ENCODE results near the gene NLRP13.
"Not testable (repeated sequence)": the region's sequence is repeated elsewhere in the genome, so short reads cannot be mapped to it uniquely, and the experiment has no call there.

The NLRP13 gene, protein sequence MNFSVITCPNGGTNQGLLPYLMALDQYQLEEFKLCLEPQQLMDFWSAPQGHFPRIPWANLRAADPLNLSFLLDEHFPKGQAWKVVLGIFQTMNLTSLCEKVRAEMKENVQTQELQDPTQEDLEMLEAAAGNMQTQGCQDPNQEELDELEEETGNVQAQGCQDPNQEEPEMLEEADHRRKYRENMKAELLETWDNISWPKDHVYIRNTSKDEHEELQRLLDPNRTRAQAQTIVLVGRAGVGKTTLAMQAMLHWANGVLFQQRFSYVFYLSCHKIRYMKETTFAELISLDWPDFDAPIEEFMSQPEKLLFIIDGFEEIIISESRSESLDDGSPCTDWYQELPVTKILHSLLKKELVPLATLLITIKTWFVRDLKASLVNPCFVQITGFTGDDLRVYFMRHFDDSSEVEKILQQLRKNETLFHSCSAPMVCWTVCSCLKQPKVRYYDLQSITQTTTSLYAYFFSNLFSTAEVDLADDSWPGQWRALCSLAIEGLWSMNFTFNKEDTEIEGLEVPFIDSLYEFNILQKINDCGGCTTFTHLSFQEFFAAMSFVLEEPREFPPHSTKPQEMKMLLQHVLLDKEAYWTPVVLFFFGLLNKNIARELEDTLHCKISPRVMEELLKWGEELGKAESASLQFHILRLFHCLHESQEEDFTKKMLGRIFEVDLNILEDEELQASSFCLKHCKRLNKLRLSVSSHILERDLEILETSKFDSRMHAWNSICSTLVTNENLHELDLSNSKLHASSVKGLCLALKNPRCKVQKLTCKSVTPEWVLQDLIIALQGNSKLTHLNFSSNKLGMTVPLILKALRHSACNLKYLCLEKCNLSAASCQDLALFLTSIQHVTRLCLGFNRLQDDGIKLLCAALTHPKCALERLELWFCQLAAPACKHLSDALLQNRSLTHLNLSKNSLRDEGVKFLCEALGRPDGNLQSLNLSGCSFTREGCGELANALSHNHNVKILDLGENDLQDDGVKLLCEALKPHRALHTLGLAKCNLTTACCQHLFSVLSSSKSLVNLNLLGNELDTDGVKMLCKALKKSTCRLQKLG

DNA sequence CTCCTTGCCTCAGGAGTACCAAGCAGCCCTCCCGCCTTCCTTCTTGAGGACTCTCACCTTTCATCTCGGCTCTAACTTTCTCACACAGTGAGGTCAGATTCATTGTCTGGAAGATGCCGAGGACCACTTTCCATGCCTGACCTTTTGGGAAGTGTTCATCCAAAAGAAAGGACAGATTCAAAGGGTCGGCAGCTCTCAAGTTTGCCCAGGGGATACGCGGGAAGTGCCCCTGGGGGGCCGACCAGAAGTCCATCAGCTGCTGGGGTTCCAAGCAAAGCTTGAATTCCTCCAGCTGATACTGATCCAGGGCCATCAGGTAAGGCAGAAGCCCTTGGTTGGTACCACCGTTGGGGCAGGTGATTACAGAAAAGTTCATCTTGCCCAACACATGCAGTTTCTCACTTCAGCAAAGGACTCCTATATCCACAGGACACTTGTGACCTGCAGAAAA, at the start of gene NLRP13:
Gene NLRP13, minus strand, starts transcription at position 401 of the 451 bp plus-strand sequence. Its CDS starts 25 bp downstream, at position 376.
- DNase-seq, result no peak

DNA sequence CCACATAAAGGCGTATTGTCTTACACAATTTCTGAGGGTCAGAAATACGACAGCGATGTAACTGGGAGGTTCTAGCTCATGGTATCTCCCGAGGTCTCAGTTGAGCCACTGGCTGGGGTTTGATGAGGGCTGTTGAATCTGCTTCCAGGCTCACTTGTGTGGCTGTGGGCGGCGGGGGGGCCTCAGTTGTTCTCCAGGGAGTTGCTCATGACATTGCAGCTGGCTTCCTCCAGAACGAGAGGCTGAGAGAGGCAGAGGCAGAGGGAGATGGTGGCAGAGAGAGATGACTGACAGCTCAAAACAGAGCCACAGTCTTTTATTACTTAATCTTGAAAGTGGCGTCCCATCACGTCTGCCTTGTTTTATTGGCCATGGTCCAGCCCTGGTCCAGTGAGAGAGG, 48.3 kb upstream of the NLRP13 start:
- no peak for DNase-seq

- DNase-seq, result no peak
These were observed 41.8 kb upstream of the NLRP13 start for GRCh38 chr19:55973982-55974381.

DNA sequence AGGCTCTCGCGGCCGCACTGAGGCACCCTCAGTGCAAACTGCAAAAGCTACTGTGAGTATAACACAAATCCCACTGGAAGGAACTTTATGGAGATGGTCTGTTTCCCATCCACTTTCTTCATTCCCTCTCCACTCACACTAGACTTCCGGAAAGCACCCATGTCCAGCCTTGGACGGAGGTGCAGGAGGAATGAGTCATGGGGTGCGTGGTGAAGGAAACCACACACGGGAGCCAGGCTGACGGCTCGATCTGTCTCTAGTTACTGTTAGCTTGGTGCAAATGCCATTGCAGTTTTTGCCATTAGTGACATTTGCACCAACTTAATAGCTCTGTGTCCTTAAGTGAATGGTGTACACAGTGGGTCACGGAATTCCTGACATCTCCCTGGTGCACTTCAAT, 30.1 kb upstream of the NLRP13 start:
- no peak for DNase-seq

DNA sequence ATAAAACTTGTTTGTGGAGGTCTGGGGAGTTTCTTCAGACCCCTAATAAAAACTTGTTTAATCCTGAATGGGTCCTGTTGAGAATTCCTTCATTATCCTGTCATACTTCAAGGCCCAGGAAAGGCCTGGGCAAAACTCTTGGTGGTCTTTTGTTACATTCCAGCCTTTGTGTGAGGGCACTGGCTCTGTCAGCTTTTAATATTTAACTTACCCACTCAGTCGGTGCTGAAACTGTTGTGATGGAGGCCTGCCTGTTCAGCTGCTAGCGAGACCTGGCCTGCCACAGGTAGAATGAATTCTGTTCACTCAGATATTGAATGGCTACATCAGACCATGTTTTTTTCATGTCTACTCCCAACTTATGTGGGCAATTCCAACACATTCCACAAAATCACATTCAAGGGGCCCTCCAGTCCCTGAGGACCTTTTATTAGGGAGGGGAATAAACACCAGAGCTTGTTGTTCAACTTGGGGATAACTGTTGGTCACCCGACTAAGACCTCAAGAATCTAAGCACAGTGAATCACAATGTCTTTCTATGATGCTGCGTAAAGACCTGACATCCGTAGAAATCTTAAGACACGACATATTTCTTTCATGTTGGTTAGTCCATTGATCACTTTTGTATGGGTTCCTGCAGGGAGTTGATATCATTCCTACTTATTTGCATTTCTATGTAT, 28.0 kb upstream of the NLRP13 start:
- DNase-seq, result no peak

DNA sequence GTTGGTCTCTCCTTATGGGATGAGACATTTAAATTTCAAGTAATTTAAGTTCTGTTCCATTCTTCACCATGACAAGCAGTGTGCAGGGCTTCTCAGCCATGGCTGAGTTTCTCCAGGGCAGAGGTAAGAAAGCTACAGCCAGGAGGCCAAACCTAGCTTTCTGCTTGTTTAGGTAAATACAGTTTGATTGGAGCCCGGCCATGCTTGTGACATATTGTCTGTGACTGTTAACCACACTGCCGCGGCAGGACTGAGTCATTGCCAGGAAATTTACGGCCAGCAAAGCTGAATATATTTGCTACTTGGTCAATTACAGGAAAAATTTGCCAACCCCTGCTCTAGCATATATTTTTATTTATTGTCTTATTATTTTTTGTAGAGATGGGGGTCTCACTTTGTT, 26.2 kb upstream of the NLRP13 start:
- DNase-seq, result no peak

DNA sequence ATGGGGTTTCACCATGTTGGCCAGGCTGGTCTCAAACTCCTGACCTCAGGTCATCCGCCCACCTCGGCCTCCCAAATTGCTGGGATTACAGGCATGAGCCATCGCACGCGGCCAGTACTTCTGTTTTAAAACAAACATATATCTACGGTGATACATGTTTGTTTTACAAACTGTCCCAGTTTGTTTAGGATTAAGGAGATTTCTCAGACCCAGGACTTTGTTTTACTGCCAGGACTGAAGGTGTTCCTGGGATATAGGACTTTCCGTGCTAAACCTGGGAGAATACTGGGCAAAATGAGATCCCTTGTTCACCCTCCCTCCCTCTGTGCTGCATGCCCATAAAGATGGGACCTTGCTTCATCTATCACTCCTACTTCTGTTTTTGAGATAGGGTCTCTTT, 24.3 kb upstream of the NLRP13 start:
- no peak for DNase-seq

DNA sequence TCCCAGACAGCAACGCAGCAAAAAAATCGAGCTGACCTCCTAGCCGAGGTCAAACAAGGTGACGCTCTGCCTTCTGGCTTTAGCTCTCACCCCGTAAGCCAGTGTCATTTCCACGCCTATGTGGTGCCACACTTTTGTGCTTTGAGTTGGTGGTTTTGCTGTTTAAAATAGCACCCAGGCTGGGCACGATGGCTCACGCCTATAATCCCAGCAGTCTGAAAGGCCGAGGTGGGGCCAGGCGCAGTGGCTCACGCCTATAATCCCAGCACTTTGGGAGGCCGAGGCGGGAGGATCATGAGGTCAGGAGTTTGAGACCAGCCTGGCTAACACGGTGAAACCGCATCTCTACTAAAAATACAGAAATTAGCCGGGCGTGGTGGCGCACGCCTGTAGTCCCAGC, 18.4 kb upstream of the NLRP13 start:
- DNase-seq, result not testable (repeated sequence)

- no peak for DNase-seq
These were observed 15.4 kb upstream of the NLRP13 start, which contains the start of gene NLRP8 for GRCh38 chr19:55947532-55947931. TSS of gene NLRP8 (plus strand) at chr19:55947832.

DNA sequence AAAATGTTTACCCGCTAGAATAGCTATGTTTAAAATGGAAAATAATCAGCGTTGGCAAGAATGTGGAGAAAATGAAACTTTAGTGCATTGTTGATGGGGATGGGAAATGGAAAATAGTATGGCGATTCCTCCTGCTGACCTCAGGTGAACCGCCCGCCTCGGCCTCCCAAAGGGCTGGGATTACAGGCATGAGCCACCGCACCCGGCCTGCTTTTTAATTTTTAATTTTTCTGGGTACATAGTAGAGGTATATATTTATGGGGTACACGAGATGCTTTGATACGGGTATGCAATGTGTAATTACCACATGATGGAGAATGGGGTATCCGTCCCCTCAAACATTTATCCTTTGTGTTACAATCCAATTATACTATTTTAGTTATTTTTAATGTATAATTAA, 8.2 kb upstream of the NLRP13 start:
- no peak for DNase-seq

- DNase-seq, result no peak
These were observed 7.1 kb upstream of the NLRP13 start for GRCh38 chr19:55939206-55939605.

DNA sequence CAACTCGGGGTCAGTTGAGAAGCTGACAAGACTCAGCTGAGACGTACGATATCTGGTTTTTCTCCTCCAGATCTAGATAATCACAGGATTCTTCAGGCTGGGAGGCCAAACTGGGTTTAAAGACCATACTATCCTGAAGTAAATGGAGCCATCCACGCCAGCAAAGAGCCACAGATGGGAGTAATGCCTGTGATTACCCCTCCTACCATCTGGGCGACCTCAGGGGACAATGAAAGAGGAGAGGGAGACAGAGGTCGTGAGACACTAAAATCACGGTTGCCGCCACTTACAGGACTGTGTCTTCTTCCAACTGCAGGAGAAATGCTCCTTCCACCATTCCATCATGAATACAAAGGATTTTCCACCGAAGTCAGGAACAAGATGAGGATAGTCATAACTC, 3.1 kb upstream of the NLRP13 start:
- no peak for DNase-seq

- no peak for DNase-seq
These were observed 1.1 kb downstream of the NLRP13 start for GRCh38 chr19:55930996-55931515.

DNA sequence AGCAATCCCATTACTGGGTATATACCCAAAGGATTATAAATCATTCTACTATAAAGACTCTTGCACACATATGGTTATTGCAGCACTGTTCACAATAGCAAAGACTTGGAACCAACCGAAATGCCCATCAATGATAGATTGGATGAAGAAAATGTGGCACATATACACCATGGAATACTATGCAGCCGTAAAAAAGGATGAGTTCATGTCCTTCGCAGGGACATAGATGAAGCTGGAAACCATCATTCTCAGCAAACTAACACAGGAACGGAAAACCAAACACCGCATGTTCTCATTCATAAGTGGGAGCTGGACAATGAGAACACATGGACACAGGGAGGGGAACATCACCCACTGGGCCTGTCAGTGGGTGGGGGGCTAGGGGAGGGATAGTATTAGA, 2.9 kb downstream of the NLRP13 start:
- not testable (repeated sequence) for DNase-seq

DNA sequence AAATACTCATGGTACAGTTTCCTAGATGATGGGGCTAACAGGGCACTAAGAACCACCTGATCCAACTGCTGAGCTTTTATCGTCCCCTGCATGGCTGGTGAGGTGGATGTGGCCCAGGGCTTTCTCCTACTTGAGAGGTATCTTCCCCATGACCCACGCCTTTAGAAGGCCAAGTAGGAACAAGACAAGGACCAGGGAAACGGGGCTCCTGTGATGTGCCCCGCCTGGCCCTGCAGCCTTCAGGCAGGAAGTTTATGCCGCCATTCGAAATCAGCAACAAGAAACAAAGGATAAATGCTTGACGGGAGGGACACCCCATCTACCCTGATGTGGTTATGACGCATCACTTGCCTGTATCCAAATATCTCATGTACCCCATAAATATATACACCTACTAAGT, 4.1 kb downstream of the NLRP13 start:
- no peak for DNase-seq

GRCh38 chr19:55923556-55923955, 8.6 kb downstream of the NLRP13 start:
- DNase-seq, result no peak

- no peak for DNase-seq
These were observed 18.4 kb downstream of the NLRP13 start for GRCh38 chr19:55913643-55914268.

GRCh38 chr19:55912916-55913315, 19.2 kb downstream of the NLRP13 start:
- no peak for DNase-seq

DNA sequence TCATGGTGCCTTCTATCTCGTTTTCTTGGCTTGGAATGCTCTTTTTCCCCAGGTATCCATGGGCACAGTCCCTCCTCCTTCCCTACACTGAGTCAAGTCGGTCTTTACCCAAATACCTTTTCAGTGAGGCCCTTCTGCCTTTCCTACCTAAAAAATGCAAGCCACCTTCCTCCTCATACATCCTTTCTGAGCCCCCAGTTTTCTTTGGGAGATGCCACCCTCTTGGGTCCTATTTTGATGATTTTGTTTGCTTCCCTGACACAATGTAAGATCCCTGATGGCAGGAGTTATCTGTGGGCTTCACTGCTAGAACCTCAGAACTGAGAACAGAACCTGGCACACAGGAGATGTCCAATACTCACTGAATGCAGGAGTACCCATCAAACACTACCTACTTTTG, 22.3 kb downstream of the NLRP13 start:
- no peak for DNase-seq

DNA sequence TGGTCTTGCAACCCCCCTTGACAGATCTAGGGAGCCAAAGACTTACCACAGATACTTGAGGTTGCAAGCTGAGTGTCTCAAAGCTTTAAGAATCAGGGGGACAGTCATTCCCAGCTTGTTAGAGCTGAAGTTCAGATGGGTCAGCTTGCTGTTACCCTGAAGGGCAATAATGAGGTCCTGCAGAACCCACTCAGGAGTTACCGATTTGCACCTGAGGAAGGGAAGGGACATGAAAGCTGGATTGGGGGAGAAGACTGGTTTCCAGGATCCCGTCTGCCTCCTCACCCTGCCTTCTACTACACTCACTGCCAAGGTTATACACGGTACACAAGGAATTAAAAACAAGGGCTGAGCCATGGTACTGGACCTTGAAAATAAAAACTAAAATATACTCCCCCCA, 24.4 kb downstream of the NLRP13 start:
- DNase-seq, result no peak

DNA sequence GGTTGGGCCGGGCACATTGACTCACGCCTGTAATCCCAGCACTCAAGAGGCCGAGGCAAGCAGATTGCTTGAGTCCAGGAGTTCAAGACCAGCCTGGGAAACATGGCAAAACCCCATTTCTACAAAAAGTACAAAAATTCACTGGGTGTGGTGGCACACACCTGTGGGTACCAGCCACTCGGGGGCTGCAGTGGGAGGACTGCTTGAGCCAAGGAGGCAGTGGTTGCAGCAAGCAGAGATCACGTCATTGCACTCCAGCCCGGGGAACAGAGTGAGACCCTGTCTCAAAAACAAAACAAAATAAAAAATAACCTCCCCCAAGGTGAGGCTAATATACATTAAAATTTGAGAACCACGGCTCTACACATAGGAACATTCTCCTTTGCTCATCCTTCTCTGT, 24.9 kb downstream of the NLRP13 start:
- DNase-seq, result no peak

DNA sequence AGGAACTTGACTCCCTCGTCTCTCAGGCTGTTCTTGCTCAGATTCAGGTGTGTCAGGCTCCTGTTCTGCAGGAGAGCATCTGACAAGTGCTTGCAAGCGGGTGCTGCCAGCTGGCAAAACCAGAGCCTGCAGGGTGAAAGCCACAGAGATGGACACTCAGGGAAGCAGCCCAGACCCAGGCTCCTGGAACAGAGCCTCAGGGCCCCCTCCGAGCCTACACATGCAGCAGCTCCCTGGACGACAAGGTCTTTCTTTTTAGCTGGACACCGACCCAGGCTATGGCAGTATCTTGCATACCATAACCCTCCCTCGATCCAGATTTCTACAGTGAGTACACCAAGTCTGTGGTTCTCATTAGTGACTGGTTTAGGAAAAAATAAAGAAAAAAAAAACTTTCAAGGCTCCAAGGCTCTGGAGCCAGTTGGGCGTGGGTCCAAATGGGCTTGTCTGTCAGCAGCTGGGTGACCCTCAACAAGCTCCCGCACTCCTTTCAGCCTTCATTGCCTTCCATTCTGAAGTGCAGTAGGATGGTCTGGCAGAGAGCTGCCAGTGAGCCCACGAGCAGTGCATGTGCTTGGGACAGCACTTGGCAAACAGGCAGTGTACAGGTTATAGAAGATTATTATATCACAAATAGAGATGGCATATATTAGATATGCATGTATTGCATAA, 29.9 kb downstream of the NLRP13 start:
- DNase-seq, result no peak

Data from stimulated activated CD4-positive, alpha-beta T cell treated with anti-CD3 and anti-CD28 coated beads, Interleukin-12 subunit alpha, Interleukin-12 subunit beta, amount 100 ng/mL, for 4 hours (primary cell).